ENCODE data around the gene NOX5.

Gene NOX5

DNA sequence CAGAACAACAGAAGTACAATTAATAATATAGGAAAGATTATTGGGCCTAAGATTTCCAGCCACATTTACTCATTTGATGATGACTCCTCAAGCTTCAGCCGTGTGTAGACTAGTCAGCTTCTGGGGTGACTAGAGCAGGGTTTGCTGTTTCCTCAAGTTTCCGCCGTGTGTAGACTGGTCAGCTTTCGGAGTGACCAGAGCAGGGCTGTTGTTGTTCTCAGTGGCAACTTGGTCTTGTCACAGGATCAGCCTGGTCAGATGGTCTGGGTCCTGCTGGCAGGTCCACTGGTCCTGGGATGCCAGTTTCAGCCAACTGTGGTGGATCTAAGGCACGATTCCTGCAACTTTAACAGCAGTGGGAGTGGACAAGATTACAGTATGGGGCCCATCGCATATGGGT is 21.8 kb upstream of the NOX5 start:
- DNase-seq = no peak

- DNase-seq = no peak
These were observed 21.2 kb upstream of the NOX5 start for GRCh38 chr15:68993276-68993675.

- no peak for DNase-seq
These were observed 20.3 kb upstream of the NOX5 start for GRCh38 chr15:68994149-68994548.

- DNase-seq = no peak
These were observed 19.3 kb upstream of the NOX5 start for GRCh38 chr15:68994981-68995761.

- DNase-seq = no peak
These were observed 17.4 kb upstream of the NOX5 start for GRCh38 chr15:68997050-68997449.

GRCh38 chr15:68997930-68998777 is 16.3 kb upstream of the NOX5 start:
- DNase-seq = no peak

GRCh38 chr15:68999091-68999490 is 15.4 kb upstream of the NOX5 start:
- DNase-seq = no peak

- DNase-seq = no peak
These were observed 14.4 kb upstream of the NOX5 start for GRCh38 chr15:69000091-69000490.

GRCh38 chr15:69000725-69001503 is 13.6 kb upstream of the NOX5 start:
- DNase-seq = no peak

DNA sequence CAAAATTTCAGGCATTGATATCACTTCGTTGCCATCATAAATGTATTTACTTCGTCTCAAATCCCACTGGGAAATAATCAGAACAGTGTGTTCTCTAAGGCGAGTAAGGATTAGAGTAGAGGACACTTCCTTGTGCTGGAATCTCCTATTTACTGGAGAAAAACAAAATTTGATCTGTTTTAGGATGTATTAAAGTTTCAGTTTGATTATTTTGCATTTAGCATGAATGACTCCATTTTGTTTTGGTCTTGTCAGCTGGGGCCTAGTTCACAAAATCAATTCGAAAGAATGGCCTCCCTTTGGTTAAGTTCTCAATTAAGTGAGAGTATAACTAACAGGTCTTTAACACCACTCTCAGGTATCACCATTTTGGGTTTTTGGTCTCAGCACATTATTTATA is 11.7 kb upstream of the NOX5 start:
- no peak for DNase-seq

- DNase-seq = no peak
These were observed 10.5 kb upstream of the NOX5 start for GRCh38 chr15:69004011-69004410.

DNA sequence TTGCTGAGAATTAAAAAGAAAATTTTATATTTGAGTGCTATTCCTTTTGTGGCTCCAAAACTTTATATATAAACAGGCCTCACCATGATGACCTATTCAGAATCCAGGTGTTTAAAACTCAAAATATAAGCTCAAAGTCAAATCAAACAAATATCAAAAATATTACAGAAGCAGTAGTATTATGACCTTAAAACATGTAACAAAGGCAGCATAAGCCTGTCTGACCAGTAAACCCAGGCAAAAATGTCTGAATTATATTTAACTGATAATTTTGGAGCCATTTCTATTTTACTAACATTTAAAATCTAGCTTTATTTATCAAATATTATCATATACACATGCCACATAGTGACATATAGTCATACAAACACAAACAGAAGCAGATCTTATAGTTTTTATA is 6.4 kb upstream of the NOX5 start:
- DNase-seq = no peak

GRCh38 chr15:69009341-69009740 is 5.2 kb upstream of the NOX5 start:
- no peak for DNase-seq

DNA sequence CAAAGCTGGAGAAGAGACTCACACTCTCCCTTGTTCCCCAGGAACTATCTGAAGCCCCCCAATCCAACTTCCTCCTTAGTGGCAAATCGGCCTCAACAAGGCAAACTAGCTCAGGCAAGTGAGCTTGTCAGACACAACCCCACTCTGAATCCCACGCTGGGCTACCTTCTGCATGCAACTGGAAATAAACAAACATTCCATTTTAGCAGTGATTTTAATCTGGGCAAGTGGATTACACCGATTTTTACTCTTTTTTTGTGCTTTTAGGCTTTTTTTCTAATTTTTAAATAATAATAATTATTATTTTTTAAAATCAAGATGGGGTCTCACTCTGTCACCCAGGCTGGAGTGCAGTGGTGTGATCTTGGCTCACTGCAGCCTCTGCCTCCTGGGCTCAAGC is 2.9 kb upstream of the NOX5 start:
- DNase-seq = no peak

DNA sequence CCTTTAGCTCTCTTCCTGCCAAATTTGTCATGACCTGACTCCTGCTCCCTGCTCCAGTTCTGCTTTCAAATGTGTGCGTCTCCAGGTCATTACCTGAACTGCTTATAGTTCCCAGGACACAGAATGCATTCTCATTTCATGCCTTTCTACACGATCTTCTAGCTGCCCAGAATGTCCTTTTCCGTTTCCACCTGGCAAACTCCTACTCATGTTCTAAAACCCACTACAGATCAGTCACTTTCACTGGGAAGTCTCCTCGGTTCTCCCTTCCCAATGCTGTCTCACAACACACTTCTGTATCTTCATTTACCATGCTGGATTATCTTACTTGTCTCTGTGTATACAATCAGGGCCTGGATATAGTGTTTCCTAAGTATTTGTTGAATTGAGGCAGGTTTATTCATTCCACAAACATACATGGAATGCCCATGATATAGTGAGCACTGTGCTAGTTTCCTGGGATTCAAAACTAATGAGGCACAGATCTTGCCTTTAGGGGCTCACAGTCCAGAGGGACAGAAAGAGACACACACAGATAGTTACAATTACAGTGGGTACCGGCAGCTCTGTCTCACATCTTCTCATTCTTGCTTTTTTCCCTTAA is 1.6 kb upstream of the NOX5 start:
- no peak for DNase-seq

DNA sequence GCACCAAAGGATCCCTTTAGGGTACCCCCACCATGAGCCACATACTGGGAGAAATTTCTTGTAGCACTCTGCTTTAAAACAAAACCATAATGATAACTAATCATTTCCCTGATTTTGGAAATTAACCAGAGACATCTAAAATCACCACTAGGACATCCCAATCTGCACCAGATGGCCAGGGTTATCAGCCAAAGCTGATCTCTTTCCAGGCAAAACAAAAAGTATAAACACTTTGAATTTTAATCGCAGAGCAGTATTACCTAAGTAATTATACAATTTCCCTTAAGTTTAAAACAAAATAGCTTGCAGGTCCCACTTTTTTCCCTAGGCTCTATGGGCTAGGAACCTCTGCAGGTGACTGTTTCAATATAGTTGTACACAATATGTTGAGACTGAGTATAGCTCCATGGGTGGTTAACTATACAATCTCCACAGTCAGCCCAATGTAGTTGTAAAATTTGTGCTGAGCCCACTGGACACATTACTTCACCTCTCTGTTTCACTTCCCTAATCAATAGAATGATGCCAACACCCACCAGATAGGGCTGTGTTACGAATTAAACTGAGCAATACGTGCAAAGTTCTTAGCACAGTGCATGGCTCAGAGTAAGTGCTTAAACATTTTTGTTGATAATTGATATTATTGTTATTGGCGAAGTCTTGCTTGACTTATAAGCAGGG is 629 bp upstream of the NOX5 start:
- no peak for DNase-seq

DNA sequence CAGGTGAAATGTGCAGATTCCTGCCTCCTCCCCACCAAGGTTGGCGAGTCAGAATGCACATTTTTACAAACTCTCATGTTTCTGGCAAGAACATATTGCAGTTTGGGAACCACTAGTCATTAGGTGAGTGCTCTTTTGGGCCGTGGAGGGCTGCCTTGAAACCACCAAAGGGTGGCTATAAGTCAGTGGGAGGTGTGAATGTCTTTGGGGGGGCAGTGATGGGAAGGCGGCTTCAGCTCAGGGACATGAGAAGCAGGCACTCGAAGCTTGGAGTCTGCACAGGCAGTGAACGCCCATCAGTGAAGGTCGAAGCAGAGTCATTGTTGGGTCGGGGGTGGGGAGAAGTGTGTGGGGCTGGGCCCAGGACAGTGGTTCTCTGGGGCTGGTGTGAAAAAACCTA is 1.1 kb downstream of the NOX5 start:
- no peak for DNase-seq

GRCh38 chr15:69016021-69016595 is 1.6 kb downstream of the NOX5 start:
- DNase-seq = no peak

GRCh38 chr15:69017978-69018377 is 3.5 kb downstream of the NOX5 start:
- no peak for DNase-seq

GRCh38 chr15:69018951-69019350 is 4.5 kb downstream of the NOX5 start:
- no peak for DNase-seq

GRCh38 chr15:69021895-69022294 is 7.4 kb downstream of the NOX5 start:
- no peak for DNase-seq

GRCh38 chr15:69025320-69025719 is 10.8 kb downstream of the NOX5 start:
- DNase-seq = no peak

All from NCI-H748 treated with DMSO at 0.1 percent for 48 hours (cell line).